Measurements from ENCODE around the gene SALL2.

DNA sequence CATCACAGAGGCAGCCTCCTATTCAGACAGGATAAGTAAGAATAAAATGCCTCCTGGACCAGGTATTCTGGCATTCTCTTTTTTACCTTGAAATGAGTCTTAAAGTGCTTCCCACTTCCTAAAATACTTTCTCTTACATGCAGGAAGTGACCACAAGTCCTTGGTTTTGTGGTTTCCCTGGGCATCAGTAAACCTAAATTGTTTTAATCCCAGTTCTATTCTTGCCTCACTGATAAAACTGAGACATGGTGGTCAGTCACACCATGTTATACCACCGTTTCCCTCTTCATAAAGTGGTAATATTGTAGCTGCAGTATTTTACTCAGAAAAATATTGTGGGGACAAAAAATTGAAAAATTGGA, 1.2 kb upstream of the SALL2 start:
- TF ChIP-seq POLR2AphosphoS5 (IDR thresholded peaks at IDR 0.05; ENCODE audit: borderline replicate concordance, low read depth, low read length) (no peak), EZH2 (IDR thresholded peaks at IDR 0.05) (no peak), FOXP2 (optimal IDR thresholded peaks at IDR 0.05; ENCODE audit: control extremely low read depth, extremely low read length, insufficient read depth) (no peak)
